Subcutaneous abdominal adipose tissue (tissue), 5 donors: Measurements from ENCODE around the gene SAMD14.

ENCODE experiments used
- H3K27ac ChIP-seq: one replicate; pipeline ENCODE4 v1.7.0; 2013; ENCODE audit warnings: low read depth, mild to moderate bottlenecking, inconsistent platforms, low read length, moderate library complexity
- H3K27me3 ChIP-seq, 5 donors: one replicate each; pipeline ENCODE4 v1.7.0; 2013; ENCODE audit warnings: low read length in 5 of 5, inconsistent platforms in 1 of 5; ENCODE audit not compliant: control insufficient read depth in 5 of 5, insufficient read depth in 4 of 5
- H3K36me3 ChIP-seq, 5 donors: one replicate each; pipeline ENCODE4 v1.7.0; 2013; ENCODE audit warnings: low read length in 5 of 5; ENCODE audit not compliant: control insufficient read depth in 5 of 5, insufficient read depth in 5 of 5
- H3K4me1 ChIP-seq, 5 donors: one replicate each; pipeline ENCODE4 v1.7.0; 2013; ENCODE audit warnings: low read length in 5 of 5, mild to moderate bottlenecking in 3 of 5, moderate library complexity in 1 of 5; ENCODE audit not compliant: control insufficient read depth in 5 of 5, insufficient read depth in 5 of 5
- H3K4me3 ChIP-seq, 5 donors: one replicate each; pipeline ENCODE4 v1.7.0; 2013; ENCODE audit warnings: low read length in 5 of 5, low read depth in 1 of 5
- H3K9ac ChIP-seq, 5 donors: one replicate each; pipeline ENCODE4 v1.7.0; 2013; ENCODE audit warnings: low read length in 5 of 5, mild to moderate bottlenecking in 4 of 5, moderate library complexity in 3 of 5
- H3K9me3 ChIP-seq, 5 donors: one replicate each; pipeline ENCODE4 v1.7.0; 2013; ENCODE audit warnings: low read length in 5 of 5; ENCODE audit not compliant: control insufficient read depth in 5 of 5
- donor health status: healthy.
- donor health status: healthy.
- donor health status: healthy.
- donor health status: healthy.
- donor health status: healthy.

Gene SAMD14

DNA sequence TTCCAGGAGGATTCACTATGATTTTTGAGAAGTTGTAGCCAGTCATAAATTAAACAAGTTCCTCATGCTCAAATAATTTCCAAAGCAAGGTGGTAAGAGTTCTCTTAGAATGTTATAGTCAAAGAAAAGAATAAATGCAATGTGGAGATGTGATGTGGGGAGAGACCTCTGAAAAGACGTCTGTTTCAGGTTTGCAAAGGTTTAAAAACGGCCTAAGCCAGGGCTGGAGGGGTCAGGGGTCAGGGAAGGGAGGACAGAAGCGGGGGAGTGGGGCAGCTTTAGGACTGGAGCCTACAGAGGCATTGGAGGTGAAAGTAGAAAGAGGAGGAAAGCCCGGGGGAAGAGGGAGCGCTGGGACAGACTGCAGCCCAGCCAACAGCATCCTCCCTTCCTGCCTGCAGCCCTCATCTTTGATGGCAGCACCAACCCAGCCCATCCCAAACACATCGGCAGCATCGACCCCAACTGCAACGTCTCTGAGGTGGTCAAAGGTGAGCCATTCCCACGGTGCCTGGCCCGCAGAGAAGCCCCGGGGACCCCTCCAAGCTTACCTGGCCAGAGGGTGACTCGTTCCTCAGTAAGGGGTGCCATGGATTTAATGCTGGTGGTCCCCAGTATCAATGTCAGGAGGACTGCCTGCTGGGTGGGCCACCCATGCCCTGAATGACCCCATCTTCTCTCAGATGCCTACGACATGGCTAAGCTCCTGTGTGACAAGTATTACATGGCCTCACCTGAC is 23.4 kb downstream of the SAMD14 start:
- H3K36me3 ChIP-seq: peaks cover 0 to 77% (median 65%) of the 10 kb centered on the region in 5 donors
- H3K27me3 ChIP-seq: no peaks in the 10 kb centered on the region
- H3K27ac ChIP-seq: no peak overlapping the region

DNA sequence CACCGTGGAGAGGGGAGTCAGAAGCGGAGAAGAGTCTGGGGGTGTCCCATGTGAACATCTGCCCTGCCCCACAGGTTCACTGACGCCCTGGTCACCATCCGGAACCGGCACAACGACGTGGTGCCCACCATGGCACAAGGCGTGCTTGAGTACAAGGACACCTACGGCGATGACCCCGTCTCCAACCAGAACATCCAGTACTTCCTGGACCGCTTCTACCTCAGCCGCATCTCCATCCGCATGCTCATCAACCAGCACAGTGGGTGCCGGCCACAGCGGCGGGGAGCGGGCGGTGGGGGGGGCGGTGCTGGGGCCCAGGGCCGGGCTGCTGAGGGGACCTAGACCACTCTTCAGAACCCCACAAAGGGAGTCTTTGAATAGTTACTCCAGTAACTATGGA is 24.1 kb downstream of the SAMD14 start:
- Histone ChIP-seq H3K9ac (no peak overlapping the region), H3K27me3 (no peaks in the 10 kb centered on the region), H3K4me1 (peaks cover 4 to 33% (median 32%) of the 10 kb centered on the region in 5 donors), H3K9me3 (no peaks in the 10 kb centered on the region), H3K36me3 (peaks cover 0 to 79% (median 63%) of the 10 kb centered on the region in 5 donors), H3K4me3 (no peak overlapping the region), H3K27ac (no peak overlapping the region)

More for the DNA sequence above, 23.4 kb downstream of the SAMD14 start:
- no peak overlapping the region for H3K4me3 ChIP-seq
- peaks cover 8 to 33% (median 32%) of the 10 kb centered on the region in 5 donors for H3K4me1 ChIP-seq
- H3K9ac ChIP-seq: no peak overlapping the region
- no peaks in the 10 kb centered on the region for H3K9me3 ChIP-seq

DNA sequence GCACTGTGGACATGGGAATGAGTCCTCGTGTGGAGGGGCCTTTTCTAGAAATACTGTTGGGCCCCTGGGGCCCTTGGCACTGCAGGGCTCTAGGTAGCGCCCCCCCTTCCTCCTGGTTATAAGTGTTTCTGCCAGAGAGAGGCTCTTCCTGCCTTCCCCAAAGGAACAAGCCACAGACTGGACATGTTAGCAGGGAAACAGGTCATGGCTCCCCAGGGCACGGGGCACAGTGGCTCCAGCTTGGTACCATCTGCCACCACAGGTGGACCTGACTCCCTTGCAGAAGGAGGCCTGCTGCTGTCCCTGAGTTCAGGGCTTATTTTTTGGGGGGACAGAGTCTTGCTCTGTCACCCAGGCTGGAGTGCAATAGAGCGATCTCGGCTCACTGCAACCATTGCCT is 26.0 kb downstream of the SAMD14 start:
- Histone ChIP-seq H3K4me1 (peaks cover 9 to 50% (median 47%) of the 10 kb centered on the region in 5 donors), H3K4me3 (no peak overlapping the region), H3K36me3 (peaks cover 0 to 76% (median 58%) of the 10 kb centered on the region in 5 donors), H3K27ac (no peak overlapping the region), H3K27me3 (no peaks in the 10 kb centered on the region), H3K9ac (no peak overlapping the region), H3K9me3 (no peaks in the 10 kb centered on the region)

DNA sequence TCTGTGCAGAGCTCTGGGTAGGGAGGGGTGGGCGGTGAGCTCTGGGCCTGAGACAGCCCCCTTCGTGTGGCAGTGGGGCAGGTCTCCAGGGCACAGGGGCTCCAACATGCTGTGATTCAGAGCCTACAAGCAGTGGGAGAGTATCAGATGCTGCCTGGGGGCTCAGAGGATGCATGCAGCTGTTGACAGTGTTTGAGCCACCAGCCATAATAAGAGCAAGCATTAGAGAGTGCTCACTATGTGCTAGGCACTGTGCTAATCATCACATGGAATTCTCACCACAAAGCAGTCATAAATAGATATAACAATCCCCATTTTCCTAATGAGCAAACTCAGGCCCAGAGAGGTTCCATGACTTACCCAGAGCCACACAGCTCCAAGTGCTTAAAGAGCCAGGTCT is 26.7 kb downstream of the SAMD14 start:
- H3K4me1 ChIP-seq: peaks cover 13 to 57% (median 54%) of the 10 kb centered on the region in 5 donors
- H3K9me3 ChIP-seq: no peaks in the 10 kb centered on the region
- H3K27ac ChIP-seq: peak overlapping the region; percentile 3
- peak overlapping the region in 2 of 5 donors; percentile 27 to 38 for H3K9ac ChIP-seq
- H3K27me3 ChIP-seq: no peaks in the 10 kb centered on the region
- no peak overlapping the region for H3K4me3 ChIP-seq
- H3K36me3 ChIP-seq: peaks cover 0 to 76% (median 58%) of the 10 kb centered on the region in 5 donors

DNA sequence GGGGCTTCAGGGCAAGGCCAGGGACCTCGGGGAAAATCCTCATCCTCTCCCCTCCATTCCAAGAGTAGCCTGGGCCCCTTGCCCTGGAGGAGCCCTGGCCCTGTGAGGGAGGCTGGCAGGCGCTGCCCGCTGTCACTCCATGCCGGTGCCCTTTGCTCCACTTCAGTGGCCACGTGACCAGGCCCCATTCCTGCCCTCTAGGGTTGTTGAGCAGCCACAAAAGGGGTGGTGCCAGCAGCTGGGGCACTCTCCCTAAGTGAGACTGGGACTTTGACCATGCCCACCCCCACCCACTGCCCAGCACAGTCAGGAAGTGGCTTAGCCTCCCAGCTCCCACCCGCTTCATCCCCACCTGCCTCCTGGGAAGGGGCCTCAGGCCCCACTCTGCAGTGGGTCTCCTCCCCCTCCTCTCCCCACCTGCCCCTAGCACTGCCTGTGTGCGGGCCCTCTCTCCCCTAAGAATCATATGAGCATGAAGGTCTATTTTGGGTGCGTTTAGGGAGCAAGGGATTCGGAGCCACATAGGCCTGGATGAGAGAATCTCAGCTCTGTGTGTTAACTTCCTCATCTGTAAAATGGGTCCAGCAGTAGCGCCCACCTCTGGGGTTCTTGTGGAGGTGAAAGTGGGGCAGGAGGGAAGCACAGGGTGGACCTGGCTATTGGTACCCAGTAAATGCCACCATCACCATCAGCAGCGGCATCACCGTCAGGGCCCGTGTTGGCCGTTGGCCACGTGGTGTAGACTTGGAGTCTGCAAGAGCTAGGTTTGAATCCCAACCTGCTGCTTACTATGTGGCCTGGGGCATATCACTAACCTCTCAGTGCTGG is 27.6 kb downstream of the SAMD14 start:
- H3K36me3 ChIP-seq: peaks cover 0 to 76% (median 57%) of the 10 kb centered on the region in 5 donors
- H3K4me1 ChIP-seq: peaks cover 15 to 66% (median 63%) of the 10 kb centered on the region in 5 donors
- H3K4me3 ChIP-seq: peak overlapping the region in 1 of 5 donors; percentile 39
- H3K27me3 ChIP-seq: no peaks in the 10 kb centered on the region
- H3K9me3 ChIP-seq: no peaks in the 10 kb centered on the region
- H3K27ac ChIP-seq: peak overlapping the region; percentile 91
- H3K9ac ChIP-seq: peak overlapping the region in 3 of 5 donors; percentile 17 to 38 (median 27)

DNA sequence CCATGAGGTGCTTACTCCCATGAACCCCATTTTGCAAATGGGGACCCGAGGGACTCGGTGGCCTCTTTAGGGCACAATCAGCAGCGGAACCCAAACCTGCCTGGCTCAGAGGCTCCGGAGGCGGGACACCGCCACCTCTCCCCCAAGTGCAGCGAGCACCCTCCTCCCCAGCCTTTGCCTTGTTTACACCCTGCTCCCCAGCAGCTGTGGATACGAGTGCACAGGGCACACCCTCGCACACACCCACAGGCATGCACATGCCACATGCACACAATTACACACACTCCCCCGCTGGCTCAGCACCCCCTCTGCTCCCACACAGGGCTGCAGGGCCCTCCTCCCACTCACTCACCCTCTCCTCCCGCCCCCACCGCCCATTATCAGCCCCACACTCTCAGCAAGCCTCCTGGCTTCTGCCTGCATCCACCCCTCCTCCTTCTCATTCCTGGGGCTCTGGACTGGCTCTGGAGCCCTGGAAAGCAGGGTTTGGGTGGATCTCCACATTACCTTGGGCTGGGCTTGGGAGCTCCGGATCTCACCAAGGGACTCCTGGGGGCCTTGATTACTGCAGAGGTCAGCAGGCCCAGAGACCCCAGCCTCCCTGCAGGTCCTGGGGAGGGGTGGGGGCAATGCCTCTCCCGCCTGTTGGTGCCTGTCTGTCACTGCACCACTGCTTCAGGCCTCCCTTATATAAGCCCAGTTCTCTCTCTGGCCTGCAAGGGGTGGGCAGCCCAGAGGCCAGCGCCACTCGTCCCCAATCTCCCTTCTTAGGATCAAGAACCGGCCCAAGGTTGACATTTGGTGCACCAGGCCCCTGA is 28.4 kb downstream of the SAMD14 start:
- H3K4me3 ChIP-seq: peak overlapping the region in 2 of 5 donors; percentile 6 to 36
- peak overlapping the region; percentile 91 for H3K27ac ChIP-seq
- peak overlapping the region in 4 of 5 donors; percentile 16 to 59 (median 22) for H3K9ac ChIP-seq
- H3K4me1 ChIP-seq: peaks cover 18 to 74% (median 71%) of the 10 kb centered on the region in 5 donors
- no peaks in the 10 kb centered on the region for H3K27me3 ChIP-seq
- no peaks in the 10 kb centered on the region for H3K9me3 ChIP-seq
- H3K36me3 ChIP-seq: peaks cover 0 to 73% (median 55%) of the 10 kb centered on the region in 5 donors

DNA sequence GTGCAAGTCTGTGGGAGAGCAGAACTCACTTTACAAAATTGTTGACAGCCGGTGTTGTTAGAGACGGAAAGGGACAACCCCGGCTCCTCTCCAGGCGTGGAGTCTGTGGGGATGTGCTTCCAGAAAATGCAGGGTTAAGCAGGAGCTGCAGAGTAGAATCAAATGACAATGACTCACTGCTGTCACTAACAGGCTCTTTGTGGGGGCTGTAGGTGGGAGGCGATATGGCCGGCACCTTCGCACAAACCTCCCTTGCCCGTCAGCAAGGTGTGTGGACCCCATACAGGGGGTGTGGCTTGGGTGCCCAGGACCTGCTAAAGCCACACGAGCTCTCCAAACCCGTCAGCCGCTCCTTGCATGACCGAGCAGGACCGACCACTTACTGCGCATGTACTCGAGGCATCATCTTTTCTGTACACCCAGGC is 29.0 kb downstream of the SAMD14 start:
- Histone ChIP-seq H3K27ac (peak overlapping the region; percentile 91), H3K4me1 (peaks cover 18 to 80% (median 77%) of the 10 kb centered on the region in 5 donors), H3K27me3 (no peaks in the 10 kb centered on the region), H3K36me3 (peaks cover 0 to 70% (median 52%) of the 10 kb centered on the region in 5 donors), H3K4me3 (peak overlapping the region in 3 of 5 donors; percentile 6 to 36 (median 29)), H3K9ac (peak overlapping the region in 2 of 5 donors; percentile 38 to 59), H3K9me3 (no peaks in the 10 kb centered on the region)

DNA sequence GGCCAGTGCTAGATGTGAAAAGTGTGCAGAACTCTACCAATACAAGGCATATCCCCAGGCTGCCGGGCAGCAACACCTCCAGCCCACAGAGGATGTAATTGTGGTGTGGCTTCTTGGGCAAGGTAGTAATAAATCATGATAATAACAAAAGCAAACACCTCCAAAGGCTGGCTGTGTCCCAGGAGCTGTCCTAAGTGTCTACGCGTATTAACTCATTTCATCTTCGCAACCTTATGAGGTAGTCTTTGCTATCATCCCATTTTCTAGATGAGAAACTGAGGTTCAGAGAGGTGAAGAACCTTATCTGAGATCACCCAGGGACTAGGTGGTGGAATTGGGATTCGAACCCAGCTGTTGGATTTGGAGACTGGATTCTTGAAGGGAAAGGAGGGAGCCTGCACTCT is 29.5 kb downstream of the SAMD14 start:
- Histone ChIP-seq H3K36me3 (peaks cover 0 to 66% (median 48%) of the 10 kb centered on the region in 5 donors), H3K9ac (peak overlapping the region in 4 of 5 donors; percentile 4 to 59 (median 36)), H3K9me3 (no peaks in the 10 kb centered on the region), H3K27me3 (no peaks in the 10 kb centered on the region), H3K27ac (peak overlapping the region; percentile 91), H3K4me3 (no peak overlapping the region), H3K4me1 (peaks cover 18 to 85% (median 82%) of the 10 kb centered on the region in 5 donors)

DNA sequence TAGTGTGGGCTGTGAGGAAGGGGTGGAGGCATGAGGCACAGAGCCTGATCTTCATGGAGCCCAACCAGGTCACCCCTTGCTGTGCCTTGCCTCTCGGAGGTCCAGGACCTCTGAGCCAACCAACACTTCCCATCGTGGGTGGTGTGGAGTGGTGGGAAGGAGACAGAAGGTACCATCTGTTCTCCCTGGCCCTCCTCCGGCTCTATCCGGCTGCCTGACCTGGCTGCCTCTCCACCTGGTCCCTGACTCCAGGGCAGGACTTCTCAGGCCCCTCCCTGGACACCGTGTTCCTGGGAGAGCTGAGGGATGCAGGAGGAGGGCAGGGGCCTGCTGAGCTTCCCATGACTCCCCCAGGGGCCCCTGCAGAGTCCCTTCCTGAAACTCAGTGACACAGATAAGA is 31.0 kb downstream of the SAMD14 start:
- no peaks in the 10 kb centered on the region for H3K9me3 ChIP-seq
- no peaks in the 10 kb centered on the region for H3K27me3 ChIP-seq
- peaks cover 0 to 53% (median 41%) of the 10 kb centered on the region in 5 donors for H3K36me3 ChIP-seq
- H3K4me3 ChIP-seq: no peak overlapping the region
- peak overlapping the region; percentile 89 for H3K27ac ChIP-seq
- H3K9ac ChIP-seq: peak overlapping the region in 1 of 5 donors; percentile 21
- H3K4me1 ChIP-seq: peaks cover 18 to 90% (median 89%) of the 10 kb centered on the region in 5 donors
